ENCODE results near the gene ZMYND19. TPM values are rescaled to one million over a fixed set of nuclear protein-coding genes. Genes with fewer than 3 reads are reported as not detected.
"Not testable (repeated sequence)": the region's sequence is repeated elsewhere in the genome, so short reads cannot be mapped to it uniquely, and the experiment has no call there.

Gene ZMYND19
- total RNA-seq: 10 to 100 TPM; 75.3 to 76.8 TPM

GRCh38 chr9:137590469-137591383 is at the start of gene ZMYND19:
Gene ZMYND19 (minus strand): TSS chr9:137590512. CDS start chr9:137590263, 249 bp downstream.
- ChIA-PET POLR2A (interaction anchor here (0.6 to 1.4 kb wide), 5 partner anchors 10 to 39 kb away, joined by 3 to 6 read pairs (median 3); partner anchors contain the start of genes ARRDC1, EHMT1 and MRPL41), CTCF (interaction anchor here (0.9 to 1.3 kb wide), 3 partner anchors 12 to 145 kb away, joined by 3 read pairs; no protein-coding TSS in a partner anchor)

- ChIA-PET POLR2A (no interaction called here), CTCF (no interaction called here)
These were observed 49.2 kb upstream of the ZMYND19 start for GRCh38 chr9:137639303-137640051.

- POLR2A ChIA-PET: no interaction called here
- CTCF ChIA-PET: interaction anchor here (1.0 kb wide), 1 partner anchor 59 kb away, joined by 3 read pairs; no protein-coding TSS in a partner anchor
These were observed 48.4 kb upstream of the ZMYND19 start for GRCh38 chr9:137638680-137639079.

GRCh38 chr9:137634016-137634415 is 43.7 kb upstream of the ZMYND19 start:
- ChIA-PET POLR2A (no interaction called here), CTCF (interaction anchor here (0.7 kb wide), 1 partner anchor 221 kb away, joined by 4 read pairs; no protein-coding TSS in a partner anchor)

GRCh38 chr9:137632230-137633161 is 42.2 kb upstream of the ZMYND19 start:
- POLR2A ChIA-PET: no interaction called here

GRCh38 chr9:137631345-137632229 is 41.3 kb upstream of the ZMYND19 start:
- CTCF ChIA-PET: no interaction called here
- POLR2A ChIA-PET: no interaction called here

More at GRCh38 chr9:137632230-137633161, 42.2 kb upstream of the ZMYND19 start:
- CTCF ChIA-PET: no interaction called here

GRCh38 chr9:137630679-137631078 is 40.4 kb upstream of the ZMYND19 start:
- ChIA-PET POLR2A (no interaction called here), CTCF (no interaction called here)

GRCh38 chr9:137630126-137630525 is 39.8 kb upstream of the ZMYND19 start:
- ChIA-PET CTCF (interaction anchor here (0.5 kb wide), 1 partner anchor 50 kb away, joined by 5 read pairs; no protein-coding TSS in a partner anchor), POLR2A (no interaction called here)

- CTCF ChIA-PET: interaction anchor here (1.6 kb wide), 1 partner anchor 22 kb away, joined by 3 read pairs; the partner anchor contains the start of gene ARRDC1
These were observed 37.1 kb upstream of the ZMYND19 start for GRCh38 chr9:137627406-137627805.

GRCh38 chr9:137626464-137626863 is 36.2 kb upstream of the ZMYND19 start:
- ChIA-PET POLR2A (interaction anchor here (0.6 to 0.7 kb wide), 2 partner anchors 34 to 497 kb away, joined by 4 to 7 read pairs; no protein-coding TSS in a partner anchor), CTCF (interaction anchor here (0.7 kb wide), 1 partner anchor 108 kb away, joined by 4 read pairs; no protein-coding TSS in a partner anchor)

More at GRCh38 chr9:137627406-137627805, 37.1 kb upstream of the ZMYND19 start:
- POLR2A ChIA-PET: interaction anchor here (1.7 kb wide), 1 partner anchor 9 kb away, joined by 5 read pairs; no protein-coding TSS in a partner anchor

- POLR2A ChIA-PET: not testable (repeated sequence)
- CTCF ChIA-PET: interaction anchor here (1.2 kb wide), 1 partner anchor 51 kb away, joined by 4 read pairs; no protein-coding TSS in a partner anchor
These were observed 31.9 kb upstream of the ZMYND19 start for GRCh38 chr9:137622211-137622610.

GRCh38 chr9:137621131-137621757 is 30.9 kb upstream of the ZMYND19 start:
- POLR2A ChIA-PET: no interaction called here
- CTCF ChIA-PET: no interaction called here

- POLR2A ChIA-PET: no interaction called here
- CTCF ChIA-PET: no interaction called here
These were observed 30.3 kb upstream of the ZMYND19 start for GRCh38 chr9:137620581-137620980.

- ChIA-PET CTCF (interaction anchor here (0.6 kb wide), 1 partner anchor 44 kb away, joined by 3 read pairs; no protein-coding TSS in a partner anchor), POLR2A (no interaction called here)
These were observed 29.7 kb upstream of the ZMYND19 start for GRCh38 chr9:137620048-137620405.

- CTCF ChIA-PET: interaction anchor here (0.6 kb wide), 1 partner anchor 44 kb away, joined by 3 read pairs; no protein-coding TSS in a partner anchor
- POLR2A ChIA-PET: interaction anchor here (0.6 to 1.6 kb wide), 4 partner anchors 14 to 40 kb away, joined by 3 to 8 read pairs (median 5); partner anchors contain the start of genes ARRDC1 and ZMYND19
These were observed 29.1 kb upstream of the ZMYND19 start for GRCh38 chr9:137619240-137620047.

Data from activated CD8-positive, alpha-beta memory T cell treated with anti-CD3 and anti-CD28 coated beads for 36 hours (primary cell).